ENCODE results near the gene ZNF384. TPM values are rescaled to one million over a fixed set of nuclear protein-coding genes. Genes with fewer than 3 reads are reported as not detected.

The ZNF384 gene
- total RNA-seq, result 10 to 100 TPM; 42.9 to 68.6 TPM

GRCh38 chr12:6688999-6689882, at the start of gene ZNF384:
TSS of gene ZNF384 (minus strand) at chr12:6689375. CDS start at chr12:6679520, 9,855 bp downstream.
- under 1% methylated on average over 72 of the region's 72 CpGs for WGBS
- H3K4me1 ChIP-seq (replicated peaks), result no peaks in the 10 kb centered on the region
- DNase-seq (ENCODE audit: low spot score), result peak; percentile 99
- peak within 1 kb of the TSS; percentile 90 to 94 for H3K27ac ChIP-seq
- H3K4me3 ChIP-seq, result peak within 1 kb of the TSS; percentile 61 to 81
- H3K27me3 ChIP-seq (replicated peaks; ENCODE audit: insufficient read depth), result no peaks in the 10 kb centered on the region
- H3K36me3 ChIP-seq, result no peaks in the 10 kb centered on the region
- intact Hi-C loops (cut with DNase I), result loop anchor here (1.0 to 5.0 kb wide), 3 partner anchors 26 to 72 kb away; partner anchors contain the start of genes COPS7A and ING4
- no peaks in the 10 kb centered on the region for H3K9me3 ChIP-seq
- TF ChIP-seq POLR2A (IDR thresholded peaks at IDR 0.05) (peak; percentile 27), POLR2AphosphoS5 (IDR thresholded peaks at IDR 0.05) (peak; percentile 98), CTCF (IDR thresholded peaks at IDR 0.05) (peak in 2 of 4 experiments; percentile 53 to 79)

DNA sequence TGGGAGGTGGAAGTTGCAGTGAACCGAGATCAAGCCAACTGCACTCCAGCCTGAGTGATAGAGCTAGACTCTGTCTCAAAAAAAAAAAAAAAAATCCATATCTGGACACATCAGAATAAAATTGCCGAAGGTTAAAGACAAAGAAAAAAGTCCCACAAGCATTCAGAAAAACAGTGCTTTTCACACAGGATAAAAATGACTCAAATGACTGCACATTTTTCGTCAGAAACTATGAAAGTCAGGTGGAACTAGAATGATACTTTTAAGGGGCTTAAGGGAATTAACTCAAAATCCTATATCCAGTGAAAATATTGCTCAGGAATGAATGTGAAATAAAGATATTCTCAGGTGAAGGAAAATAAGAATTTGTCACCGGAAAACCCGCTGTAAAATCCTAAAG, 47.6 kb upstream of the ZNF384 start:
- Histone ChIP-seq H3K4me1 (replicated peaks) (no peaks in the 10 kb centered on the region), H3K9me3 (no peaks in the 10 kb centered on the region), H3K4me3 (no peak overlapping the region), H3K27ac (no peak overlapping the region), H3K27me3 (replicated peaks; ENCODE audit: insufficient read depth) (no peaks in the 10 kb centered on the region), H3K36me3 (no peaks in the 10 kb centered on the region)
- 95% methylated on average over 5 of the region's 5 CpGs for WGBS
- intact Hi-C loops (cut with DNase I), result loop anchor here (5.0 kb wide), 1 partner anchor 41 kb away; no protein-coding TSS in a partner anchor
- TF ChIP-seq POLR2AphosphoS5 (IDR thresholded peaks at IDR 0.05) (no peak), POLR2A (IDR thresholded peaks at IDR 0.05) (no peak), CTCF (IDR thresholded peaks at IDR 0.05) (no peak)
- DNase-seq (ENCODE audit: low spot score), result no peak

DNA sequence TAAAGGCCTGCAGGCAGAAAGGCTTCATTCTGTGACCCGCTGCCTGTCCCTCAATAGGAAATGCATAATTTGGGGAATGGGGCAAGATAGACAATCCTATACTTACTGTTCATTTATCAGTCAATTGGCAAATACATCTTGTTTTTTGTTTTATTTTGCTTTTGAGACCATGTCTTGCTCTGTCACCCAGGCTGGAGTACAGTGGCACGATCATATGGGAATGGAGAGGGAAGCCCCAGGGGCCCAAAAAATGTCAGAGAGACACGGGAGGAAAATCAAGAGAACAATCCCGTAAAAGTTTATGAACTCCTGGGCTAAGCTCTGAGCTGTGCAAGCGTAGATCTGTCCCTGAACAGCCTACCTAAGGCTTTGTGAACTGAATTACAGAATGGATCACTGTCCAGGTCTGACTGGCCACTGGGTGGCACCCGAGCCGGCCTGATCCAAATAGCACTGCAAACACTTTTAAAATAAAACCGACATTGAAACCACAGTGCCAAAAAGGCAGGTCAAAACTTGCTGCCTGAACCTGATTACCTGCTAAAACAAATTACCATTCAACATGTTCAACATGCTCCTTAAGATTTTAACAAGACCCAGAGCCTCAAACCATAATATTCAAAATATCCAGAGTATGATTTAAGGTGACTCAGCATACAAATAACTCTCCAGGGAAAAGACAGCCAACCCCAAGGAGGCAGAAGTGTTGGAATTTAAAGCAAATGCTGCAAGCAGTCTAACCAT, 46.4 kb upstream of the ZNF384 start:
- H3K27me3 ChIP-seq (replicated peaks; ENCODE audit: insufficient read depth), result no peaks in the 10 kb centered on the region
- peak; percentile 88 for DNase-seq (ENCODE audit: low spot score)
- WGBS, result 22% methylated on average over 8 of the region's 8 CpGs

More for the DNA sequence above, 46.4 kb upstream of the ZNF384 start:
- Histone ChIP-seq H3K4me3 (no peak overlapping the region), H3K36me3 (peaks cover 3 to 8% of the 10 kb centered on the region in 2 donors), H3K27ac (peak overlapping the region; percentile 20 to 57), H3K9me3 (no peaks in the 10 kb centered on the region), H3K4me1 (replicated peaks) (no peaks in the 10 kb centered on the region)
- intact Hi-C loops (cut with DNase I), result loop anchor here (5.0 kb wide), 1 partner anchor 42 kb away; no protein-coding TSS in a partner anchor
- no peak for TF ChIP-seq POLR2A (IDR thresholded peaks at IDR 0.05)
- TF ChIP-seq POLR2AphosphoS5 (IDR thresholded peaks at IDR 0.05), result peak; percentile 88
- TF ChIP-seq CTCF (IDR thresholded peaks at IDR 0.05), result peak; percentile 31 to 93 (median 82)

All from prostate gland (tissue), 2 donors.